Large intestine (tissue), 3 donors: ENCODE measurements around the gene DLGAP3. TPM values are rescaled to one million over a fixed set of nuclear protein-coding genes. Genes with fewer than 3 reads are reported as not detected.

Experiments used
- DNase-seq, 2 donors: peaks; one replicate each; pipeline versions ENCODE4 v3.0.0 to v3.0.0-alpha.2; 2013
- H3K27ac ChIP-seq: one replicate; pipeline ENCODE4 v1.5.1; 2013; ENCODE audit warnings: low read length
- H3K27me3 ChIP-seq: 2 replicates; pipeline ENCODE4 v1.6.1; 2013; ENCODE audit warnings: low read length; ENCODE audit not compliant: control insufficient read depth, insufficient read depth
- H3K36me3 ChIP-seq: 2 replicates; pipeline ENCODE4 v1.6.1; 2013; ENCODE audit warnings: low read length; ENCODE audit not compliant: control insufficient read depth, insufficient read depth
- H3K4me1 ChIP-seq: one replicate; pipeline ENCODE4 v1.6.1; 2013; ENCODE audit warnings: low read length; ENCODE audit not compliant: control insufficient read depth, insufficient read depth
- H3K4me3 ChIP-seq: one replicate; pipeline ENCODE4 v1.5.1; 2013; ENCODE audit warnings: low read length
- H3K9me3 ChIP-seq: one replicate; pipeline ENCODE4 v1.6.1; 2013; ENCODE audit warnings: mild to moderate bottlenecking, low read depth, low read length, moderate library complexity; ENCODE audit not compliant: control insufficient read depth
- WGBS: methylation state at CpG from one replicate; pipeline ENCODE4 v1.1.5; 2013; ENCODE audit warnings: low lambda C conversion rate; ENCODE audit not compliant: insufficient coverage; 5-methylcytosine and 5-hydroxymethylcytosine counted together
- polyA plus RNA-seq: library from polyadenylated mRNA; unstranded; fragments of 120-200 nt; gene quantifications from one replicate; pipeline ENCODE4 v1.2.1, GENCODE V29; 2013

Gene DLGAP3
- polyA plus RNA-seq, 1 donor, result 0.42 TPM

DNA sequence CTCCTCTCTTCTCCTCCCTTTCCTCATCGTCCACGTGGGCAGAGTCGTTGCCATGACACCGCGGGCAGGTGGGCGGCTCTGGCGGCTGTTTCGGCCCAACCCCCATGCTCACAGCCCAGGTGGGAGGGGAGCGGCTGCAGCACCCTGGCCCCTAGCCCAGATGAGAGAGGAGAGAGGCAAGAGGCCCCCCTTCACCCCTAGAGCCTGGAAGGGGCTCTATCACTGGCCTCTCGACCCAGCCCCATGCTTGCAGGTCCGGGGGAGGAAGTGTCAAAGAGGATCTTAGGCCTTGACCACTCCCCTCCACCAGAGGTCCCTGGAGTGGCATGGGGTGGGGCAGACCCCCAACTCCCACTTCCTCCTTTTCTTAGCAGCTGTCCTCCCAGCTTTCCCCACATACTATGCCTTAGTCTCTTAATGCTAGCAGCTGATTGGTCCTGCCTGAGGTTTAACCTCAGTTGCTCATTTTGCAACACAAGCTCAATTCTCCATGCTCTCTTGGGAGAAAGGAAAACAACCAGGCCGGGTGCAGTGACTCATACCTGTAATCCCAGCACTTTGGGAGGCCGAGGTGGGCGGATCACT, 10.4 kb downstream of the DLGAP3 start:
- no peak overlapping the region for H3K4me3 ChIP-seq
- WGBS, result no CpG with 5 or more reads among the region's 14 CpGs
- peaks cover 18% of the 10 kb centered on the region for H3K27me3 ChIP-seq
- H3K36me3 ChIP-seq, result no peaks in the 10 kb centered on the region
- no peaks in the 10 kb centered on the region for H3K9me3 ChIP-seq
- H3K4me1 ChIP-seq, result no peaks in the 10 kb centered on the region
- no peak overlapping the region for H3K27ac ChIP-seq
- DNase-seq, result no peak

DNA sequence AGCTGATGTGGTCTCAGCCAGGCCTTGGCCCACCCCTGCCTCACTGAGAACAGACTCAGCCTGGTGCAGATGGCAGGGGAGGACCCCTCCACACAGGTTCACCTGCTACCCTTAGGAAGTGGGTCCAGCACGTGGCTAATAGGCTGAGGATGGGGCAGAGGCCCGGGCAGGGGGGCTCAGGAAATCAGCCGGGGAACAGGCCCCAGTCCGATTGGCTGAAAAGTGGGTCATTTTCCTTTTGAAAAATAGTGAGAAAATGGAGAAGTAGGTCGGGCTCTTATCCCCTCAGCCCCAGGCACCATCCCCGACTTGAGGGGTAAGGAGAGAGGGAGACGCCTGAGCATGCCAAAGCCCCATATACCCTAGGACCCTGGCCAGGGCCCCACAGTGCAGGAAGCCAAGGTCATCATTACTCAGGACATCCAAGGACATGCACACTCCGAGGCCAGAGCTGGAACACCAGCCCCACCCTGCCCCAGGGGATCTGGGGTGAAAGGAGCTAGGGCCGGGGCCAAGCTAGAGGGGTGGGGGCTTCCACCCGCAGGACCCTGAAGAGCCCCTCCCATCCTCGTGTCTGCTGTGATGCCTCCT, 11.0 kb downstream of the DLGAP3 start:
- H3K4me3 ChIP-seq, result no peak overlapping the region
- H3K9me3 ChIP-seq, result no peaks in the 10 kb centered on the region
- no peak for DNase-seq
- H3K27ac ChIP-seq, result no peak overlapping the region
- H3K4me1 ChIP-seq, result no peaks in the 10 kb centered on the region
- no CpG with 5 or more reads among the region's 11 CpGs for WGBS
- H3K36me3 ChIP-seq, result no peaks in the 10 kb centered on the region
- H3K27me3 ChIP-seq, result peaks cover 17% of the 10 kb centered on the region

DNA sequence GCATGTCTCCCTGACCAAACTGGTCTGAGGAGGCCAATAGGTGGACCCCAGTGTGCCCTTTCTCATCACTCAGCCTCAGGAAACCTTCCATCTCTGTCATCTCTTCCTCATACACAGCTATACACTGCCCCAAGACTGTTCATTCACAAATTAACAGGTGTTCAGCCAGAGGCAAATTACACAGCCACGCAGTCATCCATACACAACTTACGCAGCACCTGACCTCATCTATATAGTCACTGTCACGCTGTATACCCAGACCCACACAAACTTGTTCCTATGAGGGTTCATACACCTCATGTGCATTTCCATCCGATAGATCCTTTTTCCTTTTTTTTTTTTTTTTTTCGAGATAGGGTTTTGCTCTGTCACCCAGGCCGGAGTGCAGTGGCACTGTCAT, 12.4 kb downstream of the DLGAP3 start:
- Histone ChIP-seq H3K27me3 (peaks cover 17% of the 10 kb centered on the region), H3K27ac (no peak overlapping the region), H3K4me3 (no peak overlapping the region), H3K4me1 (no peaks in the 10 kb centered on the region), H3K36me3 (no peaks in the 10 kb centered on the region), H3K9me3 (no peaks in the 10 kb centered on the region)
- 100% methylated on average over 1 of the region's 6 CpGs for WGBS
- no peak for DNase-seq

DNA sequence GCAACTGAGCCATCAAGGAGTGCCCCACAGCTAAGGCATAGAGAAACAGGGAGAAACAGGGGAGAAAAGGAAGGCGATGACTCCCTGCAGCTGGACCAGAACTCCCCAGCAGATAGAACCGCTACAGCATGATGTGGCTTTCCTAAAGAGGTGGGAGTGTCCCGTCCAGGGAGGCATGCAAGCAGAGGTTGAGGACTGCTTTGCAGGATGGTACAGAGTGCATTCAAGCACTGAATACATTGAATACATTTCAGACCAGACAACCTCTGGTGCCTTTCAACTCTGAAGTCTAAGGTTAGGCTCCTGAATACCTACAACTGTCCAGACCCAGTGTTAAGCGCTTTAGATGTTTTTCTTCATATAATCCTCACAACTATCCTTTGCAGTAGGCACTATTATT, 13.3 kb downstream of the DLGAP3 start:
- Histone ChIP-seq H3K27me3 (peaks cover 15% of the 10 kb centered on the region), H3K9me3 (no peaks in the 10 kb centered on the region), H3K36me3 (no peaks in the 10 kb centered on the region), H3K27ac (no peak overlapping the region), H3K4me1 (no peaks in the 10 kb centered on the region), H3K4me3 (no peak overlapping the region)
- no peak for DNase-seq
- no CpG with 5 or more reads among the region's 4 CpGs for WGBS

DNA sequence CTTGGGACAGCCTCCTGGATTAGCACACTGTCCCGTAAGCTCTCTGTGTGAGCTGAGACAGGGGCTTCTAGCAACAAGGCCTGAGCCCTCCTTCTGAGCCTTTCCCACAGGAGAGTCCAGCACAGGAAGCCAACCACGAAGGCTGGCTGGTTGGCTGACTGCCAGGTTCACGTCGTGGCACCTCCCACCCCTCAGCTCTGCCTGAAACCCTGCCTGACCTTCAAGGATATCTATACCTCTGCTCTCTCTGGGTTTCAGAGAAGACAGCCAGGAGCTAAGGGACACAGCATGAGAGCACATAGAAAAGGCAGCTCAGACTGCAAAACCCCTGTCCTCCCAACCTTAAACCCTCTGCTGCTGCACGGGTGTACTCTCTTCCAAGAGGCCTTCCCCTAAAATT, 13.9 kb downstream of the DLGAP3 start:
- DNase-seq, result no peak
- Histone ChIP-seq H3K9me3 (no peaks in the 10 kb centered on the region), H3K4me1 (no peaks in the 10 kb centered on the region), H3K36me3 (no peaks in the 10 kb centered on the region), H3K4me3 (no peak overlapping the region), H3K27ac (no peak overlapping the region), H3K27me3 (peaks cover 12% of the 10 kb centered on the region)
- WGBS, result no CpG with 5 or more reads among the region's 5 CpGs

DNA sequence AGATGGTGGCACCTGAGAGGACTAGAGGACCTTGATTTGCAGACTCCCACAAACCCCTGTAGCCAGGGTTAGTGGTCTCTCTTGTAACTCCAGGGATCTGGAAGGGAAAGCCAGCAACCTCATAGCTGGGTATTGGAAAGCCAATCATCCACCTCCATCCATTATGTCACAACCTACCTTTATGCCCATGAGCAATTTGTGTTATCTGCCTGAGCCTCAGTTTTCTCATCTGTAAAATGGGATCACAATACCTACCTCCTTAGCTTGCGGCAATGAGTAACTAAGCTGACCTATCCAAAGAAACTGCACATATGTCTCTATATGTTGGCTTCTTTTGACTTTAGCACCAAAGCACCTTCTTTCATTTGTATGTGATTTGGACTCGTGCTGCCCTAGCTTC, 14.5 kb downstream of the DLGAP3 start:
- Histone ChIP-seq H3K4me1 (no peaks in the 10 kb centered on the region), H3K36me3 (no peaks in the 10 kb centered on the region), H3K9me3 (no peaks in the 10 kb centered on the region), H3K27me3 (peaks cover 12% of the 10 kb centered on the region), H3K4me3 (no peak overlapping the region), H3K27ac (no peak overlapping the region)
- DNase-seq, result no peak
- no CpG with 5 or more reads among the region's 2 CpGs for WGBS

DNA sequence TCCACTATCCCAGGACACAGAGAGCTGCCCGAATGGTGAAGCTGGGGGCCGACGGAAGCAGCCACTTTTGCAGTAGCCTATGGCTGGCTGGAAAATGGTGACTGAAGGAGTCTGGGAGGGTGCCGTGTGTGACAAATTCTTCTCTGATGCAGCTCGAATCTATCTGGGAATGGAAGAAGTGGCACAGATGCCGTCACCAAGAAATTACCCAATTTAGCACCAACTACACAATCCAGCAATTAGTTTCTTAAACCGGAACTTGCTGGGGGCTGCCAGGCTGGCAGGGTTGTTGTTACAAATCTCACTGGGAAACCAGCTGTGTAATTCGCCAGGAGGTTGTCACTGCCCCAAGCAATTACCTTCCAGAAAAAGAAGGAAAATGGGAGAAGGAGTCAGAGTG, 18.0 kb downstream of the DLGAP3 start:
- H3K36me3 ChIP-seq, result no peaks in the 10 kb centered on the region
- no peak overlapping the region for H3K4me3 ChIP-seq
- no peaks in the 10 kb centered on the region for H3K9me3 ChIP-seq
- H3K27ac ChIP-seq, result no peak overlapping the region
- no peaks in the 10 kb centered on the region for H3K4me1 ChIP-seq
- WGBS, result no CpG with 5 or more reads among the region's 8 CpGs
- H3K27me3 ChIP-seq, result no peaks in the 10 kb centered on the region
- no peak for DNase-seq

DNA sequence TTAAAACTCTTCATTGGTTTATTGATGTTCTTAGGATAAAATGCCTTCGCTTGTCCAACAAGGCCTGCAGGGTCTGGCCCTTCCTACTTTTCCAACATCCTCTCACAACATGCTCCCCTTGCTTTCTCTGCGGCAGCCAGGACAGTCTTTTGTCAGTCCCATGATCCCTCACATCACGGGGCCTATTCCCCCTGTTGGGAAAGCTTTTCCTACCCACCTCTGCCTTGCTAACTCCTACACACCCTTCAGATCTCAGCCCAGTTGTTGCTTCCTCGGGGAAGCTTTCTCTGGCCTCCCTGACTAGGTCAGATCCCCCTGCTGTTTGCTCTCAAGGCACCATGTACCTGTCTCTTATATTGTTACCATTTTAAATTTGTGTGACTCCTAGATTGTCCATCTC, 19.0 kb downstream of the DLGAP3 start:
- WGBS, result no CpG with 5 or more reads among the region's 4 CpGs

DNA sequence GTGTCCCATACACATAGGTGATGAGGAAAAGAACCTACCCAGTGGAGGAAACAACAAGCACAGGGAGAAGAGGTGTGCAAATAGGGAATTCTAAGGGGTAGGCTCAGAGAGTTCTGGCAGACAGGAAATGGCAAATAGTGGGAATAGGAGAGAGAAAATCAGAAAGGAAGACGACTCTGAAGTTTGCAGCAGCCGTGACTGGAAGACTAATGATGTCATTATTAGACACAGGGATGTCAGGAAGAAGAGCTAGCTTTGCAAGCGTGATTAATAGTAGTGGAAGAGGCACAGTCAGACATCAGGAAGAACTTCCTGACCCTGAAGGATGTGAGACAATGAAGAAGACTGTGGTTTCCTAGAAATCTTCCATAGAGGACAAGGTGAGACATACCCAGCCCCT, 21.1 kb downstream of the DLGAP3 start:
- Histone ChIP-seq H3K4me1 (no peaks in the 10 kb centered on the region), H3K9me3 (no peaks in the 10 kb centered on the region), H3K27ac (no peak overlapping the region), H3K36me3 (no peaks in the 10 kb centered on the region), H3K27me3 (no peaks in the 10 kb centered on the region), H3K4me3 (no peak overlapping the region)
- 92% methylated on average over 2 of the region's 3 CpGs for WGBS
- no peak for DNase-seq

More for the DNA sequence above, 19.0 kb downstream of the DLGAP3 start:
- no peak overlapping the region for H3K4me3 ChIP-seq
- H3K4me1 ChIP-seq, result no peaks in the 10 kb centered on the region
- H3K27ac ChIP-seq, result no peak overlapping the region
- H3K27me3 ChIP-seq, result no peaks in the 10 kb centered on the region
- no peaks in the 10 kb centered on the region for H3K9me3 ChIP-seq
- H3K36me3 ChIP-seq, result no peaks in the 10 kb centered on the region
- no peak for DNase-seq

DNA sequence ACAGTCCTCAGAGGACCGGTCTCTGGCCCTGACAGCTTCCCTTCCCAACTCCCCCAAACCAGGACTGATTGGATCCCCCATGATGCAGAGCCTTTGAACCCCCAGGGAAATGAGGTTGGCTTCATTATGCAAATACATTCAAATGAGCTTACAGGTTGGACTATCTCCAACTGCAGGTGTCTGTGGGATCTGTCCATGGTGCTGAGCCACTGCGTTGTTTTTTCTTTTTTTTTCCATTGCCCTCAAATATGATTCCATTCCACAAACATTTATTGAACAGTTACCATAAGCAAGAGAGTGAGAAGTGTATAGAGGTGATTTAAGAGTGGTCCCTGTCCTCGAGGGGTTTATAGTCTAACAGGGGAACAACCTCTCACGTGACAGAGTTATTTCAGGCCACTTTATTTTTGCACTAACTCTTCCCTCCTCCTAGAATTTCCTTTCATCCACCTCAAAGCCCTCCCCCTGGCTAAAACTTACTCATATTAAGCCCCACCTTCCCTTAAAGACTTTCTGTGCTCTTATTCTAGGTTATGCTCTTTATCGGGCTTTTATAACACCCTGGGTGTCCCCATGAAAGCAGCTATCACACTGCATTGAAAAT, 21.9 kb downstream of the DLGAP3 start:
- Histone ChIP-seq H3K36me3 (no peaks in the 10 kb centered on the region), H3K4me3 (no peak overlapping the region), H3K27me3 (no peaks in the 10 kb centered on the region), H3K9me3 (no peaks in the 10 kb centered on the region), H3K4me1 (no peaks in the 10 kb centered on the region), H3K27ac (no peak overlapping the region)
- no peak for DNase-seq
- WGBS, result 44% methylated on average over 2 of the region's 5 CpGs

DNA sequence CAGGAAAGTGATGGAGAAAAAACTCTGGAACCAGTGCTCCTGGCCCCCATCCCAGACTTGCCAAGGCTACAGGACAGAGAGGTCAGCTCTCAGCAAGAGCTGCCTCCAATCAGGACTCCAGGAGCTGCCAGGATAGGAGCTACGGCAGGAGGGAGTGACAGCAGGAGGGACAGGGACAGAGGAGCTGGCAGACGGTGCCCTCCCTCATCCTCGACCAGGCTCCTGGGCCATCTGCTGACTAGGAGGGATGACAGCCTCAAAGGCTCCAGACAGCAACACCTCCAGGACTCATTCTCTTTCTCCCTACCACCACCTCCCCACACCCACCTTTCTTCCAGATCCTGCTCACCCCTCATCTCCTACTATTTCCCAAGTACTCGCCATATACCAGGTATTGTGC, 22.7 kb downstream of the DLGAP3 start:
- WGBS, result no CpG with 5 or more reads among the region's 4 CpGs
- H3K36me3 ChIP-seq, result no peaks in the 10 kb centered on the region
- DNase-seq, result no peak
- H3K9me3 ChIP-seq, result no peaks in the 10 kb centered on the region
- H3K4me3 ChIP-seq, result no peak overlapping the region
- H3K27me3 ChIP-seq, result peaks cover 4% of the 10 kb centered on the region
- H3K4me1 ChIP-seq, result no peaks in the 10 kb centered on the region
- H3K27ac ChIP-seq, result no peak overlapping the region
